ENCODE measurements around the gene CNTNAP4.

CNTNAP4 gene

DNA sequence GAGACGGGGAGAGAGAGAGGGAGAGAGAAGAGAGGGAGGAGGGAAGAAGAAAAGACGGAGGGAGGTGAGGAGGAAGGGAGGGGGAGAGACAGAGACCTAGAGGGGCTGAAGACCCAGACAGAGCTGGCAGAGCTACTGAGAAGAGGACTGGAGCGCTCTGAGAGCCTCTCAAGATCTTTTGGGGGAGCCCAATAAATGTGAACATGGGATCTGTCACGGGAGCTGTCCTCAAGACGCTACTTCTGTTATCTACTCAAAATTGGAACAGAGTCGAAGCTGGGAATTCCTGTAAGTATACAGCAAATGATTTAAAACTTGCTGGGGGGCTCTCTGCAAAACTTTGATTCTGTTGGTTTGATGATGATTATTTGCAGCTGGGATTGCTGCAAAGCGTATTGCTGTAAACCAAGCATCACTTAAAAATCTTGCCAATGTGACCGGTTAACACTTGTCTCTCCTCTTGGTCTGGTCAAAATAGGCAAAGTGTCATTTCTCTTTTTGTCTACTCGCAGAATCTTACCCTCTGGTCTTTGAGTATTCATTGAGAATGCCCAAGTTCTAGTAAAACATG is 344 bp downstream of the CNTNAP4 start:
- H3K4me3 ChIP-seq (ENCODE audit: low read depth in 1 of 2, low read length in 2 of 2): peak overlapping the region in 1 of 2 donors; percentile 34
- no peaks in the 10 kb centered on the region for H3K36me3 ChIP-seq (ENCODE audit: control insufficient read depth in 1 of 2, insufficient read depth in 2 of 2, low read length in 2 of 2)
- peaks cover 0 to 5% of the 10 kb centered on the region in 2 donors for H3K4me1 ChIP-seq (ENCODE audit: control insufficient read depth in 1 of 2, insufficient read depth in 2 of 2, low read length in 2 of 2)
- no peaks in the 10 kb centered on the region for H3K9me3 ChIP-seq (ENCODE audit: control insufficient read depth in 1 of 2, low read length in 2 of 2)
- no peaks in the 10 kb centered on the region for H3K27me3 ChIP-seq (ENCODE audit: low read depth, low read length)
- H3K27ac ChIP-seq (ENCODE audit: low read length): no peak overlapping the region

DNA sequence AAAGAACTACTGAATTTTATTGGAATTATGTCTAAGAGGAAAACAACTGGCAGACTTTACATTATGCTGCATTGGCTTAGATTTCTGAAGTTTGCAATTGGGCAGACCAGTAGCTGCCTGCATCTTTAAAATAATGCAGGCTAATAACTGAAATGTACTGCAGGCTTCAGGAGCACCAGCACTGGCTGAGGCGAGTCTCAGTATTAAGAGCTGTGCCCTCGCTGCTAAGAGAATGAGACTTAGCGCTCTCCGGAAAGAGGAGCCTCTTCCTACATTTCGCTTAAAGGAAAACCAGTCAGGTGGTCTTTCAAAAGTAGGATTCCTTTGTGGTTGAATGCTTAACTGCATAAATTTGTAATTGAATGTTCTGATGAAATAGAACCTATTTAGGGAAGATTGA is 885 bp downstream of the CNTNAP4 start:
- Histone ChIP-seq H3K4me1 (ENCODE audit: control insufficient read depth in 1 of 2, insufficient read depth in 2 of 2, low read length in 2 of 2) (peaks cover 0 to 5% of the 10 kb centered on the region in 2 donors), H3K4me3 (ENCODE audit: low read depth in 1 of 2, low read length in 2 of 2) (peak overlapping the region in 1 of 2 donors; percentile 34), H3K27me3 (ENCODE audit: low read depth, low read length) (no peaks in the 10 kb centered on the region), H3K27ac (ENCODE audit: low read length) (no peak overlapping the region), H3K36me3 (ENCODE audit: control insufficient read depth in 1 of 2, insufficient read depth in 2 of 2, low read length in 2 of 2) (no peaks in the 10 kb centered on the region), H3K9me3 (ENCODE audit: control insufficient read depth in 1 of 2, low read length in 2 of 2) (no peaks in the 10 kb centered on the region)

DNA sequence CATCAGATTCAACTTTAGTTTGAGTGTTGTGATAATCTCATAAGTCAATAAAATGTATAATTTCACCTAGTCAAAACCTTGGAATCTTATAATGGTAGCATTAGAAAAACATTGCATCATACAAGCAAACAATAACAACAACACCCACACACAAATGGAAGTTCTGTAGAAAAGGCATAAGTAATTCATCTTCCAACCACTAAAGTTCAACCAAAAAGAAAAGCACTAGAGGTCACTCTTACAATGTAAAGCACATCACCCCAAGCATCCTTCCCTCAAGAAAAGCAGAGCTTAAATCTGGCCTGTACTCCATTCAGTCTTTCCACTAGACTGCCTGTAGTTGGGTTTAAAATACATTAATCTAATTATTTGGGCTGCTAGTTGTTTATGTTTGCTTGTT is 1.8 kb downstream of the CNTNAP4 start:
- Histone ChIP-seq H3K4me3 (ENCODE audit: low read depth in 1 of 2, low read length in 2 of 2) (no peak overlapping the region), H3K27me3 (ENCODE audit: low read depth, low read length) (no peaks in the 10 kb centered on the region), H3K27ac (ENCODE audit: low read length) (no peak overlapping the region), H3K36me3 (ENCODE audit: control insufficient read depth in 1 of 2, insufficient read depth in 2 of 2, low read length in 2 of 2) (no peaks in the 10 kb centered on the region), H3K4me1 (ENCODE audit: control insufficient read depth in 1 of 2, insufficient read depth in 2 of 2, low read length in 2 of 2) (peaks cover 0 to 5% of the 10 kb centered on the region in 2 donors), H3K9me3 (ENCODE audit: control insufficient read depth in 1 of 2, low read length in 2 of 2) (no peaks in the 10 kb centered on the region)

DNA sequence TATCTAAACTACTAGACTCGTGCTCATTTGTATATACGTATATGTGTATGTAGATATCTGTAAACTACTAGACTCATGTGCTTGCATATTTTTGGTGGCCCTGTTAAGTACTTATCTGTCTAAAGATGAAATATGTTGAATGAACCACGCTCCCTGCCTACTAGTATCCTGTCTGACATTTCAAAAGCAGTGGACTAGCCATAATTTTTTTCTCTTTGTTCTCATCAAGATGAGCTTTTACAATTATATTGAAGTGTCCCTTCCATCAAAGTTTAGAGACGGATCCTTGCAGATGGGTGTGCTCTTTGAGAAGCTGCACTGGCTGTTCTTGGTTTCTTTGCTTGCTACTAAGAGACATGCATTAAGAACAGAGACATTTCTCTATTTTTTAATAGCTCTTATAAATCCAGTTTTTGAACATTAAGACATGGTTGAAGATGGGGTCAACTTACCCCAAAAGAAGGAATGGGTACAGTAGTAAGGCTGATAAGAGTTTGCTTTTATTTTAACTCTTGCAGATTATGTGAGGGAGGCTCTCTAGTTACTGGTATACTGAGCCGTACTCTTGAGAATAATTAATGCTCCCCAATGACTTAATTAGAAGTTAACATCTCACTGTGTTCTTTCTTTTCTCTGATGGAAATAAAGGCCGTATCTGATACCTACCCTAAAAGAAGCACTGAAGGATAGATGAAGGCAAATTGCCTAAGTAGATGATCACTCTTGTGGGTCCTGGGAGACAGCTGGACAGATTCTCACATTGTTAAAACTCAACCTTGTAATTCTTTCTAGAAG is 3.4 kb downstream of the CNTNAP4 start:
- Histone ChIP-seq H3K4me1 (ENCODE audit: control insufficient read depth in 1 of 2, insufficient read depth in 2 of 2, low read length in 2 of 2) (peaks cover 0 to 5% of the 10 kb centered on the region in 2 donors), H3K27ac (ENCODE audit: low read length) (no peak overlapping the region), H3K4me3 (ENCODE audit: low read depth in 1 of 2, low read length in 2 of 2) (no peak overlapping the region), H3K36me3 (ENCODE audit: control insufficient read depth in 1 of 2, insufficient read depth in 2 of 2, low read length in 2 of 2) (no peaks in the 10 kb centered on the region), H3K27me3 (ENCODE audit: low read depth, low read length) (no peaks in the 10 kb centered on the region), H3K9me3 (ENCODE audit: control insufficient read depth in 1 of 2, low read length in 2 of 2) (no peaks in the 10 kb centered on the region)

DNA sequence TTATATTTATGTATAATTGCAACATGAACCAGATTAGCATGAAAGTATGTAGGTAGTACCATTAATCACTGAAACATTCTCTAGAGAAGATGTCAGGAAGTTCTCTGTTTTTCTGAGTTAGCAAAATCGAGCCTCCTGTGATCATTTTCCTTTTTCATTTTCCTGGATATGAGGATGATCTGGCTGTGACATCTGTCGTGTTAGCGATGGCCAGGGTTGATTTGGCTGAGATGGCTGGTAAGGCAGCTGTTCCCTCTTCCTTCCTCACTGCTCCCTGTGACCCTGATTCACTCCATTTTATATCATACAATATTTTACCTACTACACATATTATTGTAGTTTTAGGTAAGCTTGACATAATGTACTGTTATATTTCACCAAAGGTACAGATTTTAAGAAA is 10.3 kb downstream of the CNTNAP4 start:
- Histone ChIP-seq H3K4me3 (ENCODE audit: low read depth in 1 of 2, low read length in 2 of 2) (no peak overlapping the region), H3K27me3 (ENCODE audit: low read depth, low read length) (no peaks in the 10 kb centered on the region), H3K27ac (ENCODE audit: low read length) (no peak overlapping the region), H3K9me3 (ENCODE audit: control insufficient read depth in 1 of 2, low read length in 2 of 2) (no peaks in the 10 kb centered on the region), H3K4me1 (ENCODE audit: control insufficient read depth in 1 of 2, insufficient read depth in 2 of 2, low read length in 2 of 2) (no peaks in the 10 kb centered on the region), H3K36me3 (ENCODE audit: control insufficient read depth in 1 of 2, insufficient read depth in 2 of 2, low read length in 2 of 2) (no peaks in the 10 kb centered on the region)

DNA sequence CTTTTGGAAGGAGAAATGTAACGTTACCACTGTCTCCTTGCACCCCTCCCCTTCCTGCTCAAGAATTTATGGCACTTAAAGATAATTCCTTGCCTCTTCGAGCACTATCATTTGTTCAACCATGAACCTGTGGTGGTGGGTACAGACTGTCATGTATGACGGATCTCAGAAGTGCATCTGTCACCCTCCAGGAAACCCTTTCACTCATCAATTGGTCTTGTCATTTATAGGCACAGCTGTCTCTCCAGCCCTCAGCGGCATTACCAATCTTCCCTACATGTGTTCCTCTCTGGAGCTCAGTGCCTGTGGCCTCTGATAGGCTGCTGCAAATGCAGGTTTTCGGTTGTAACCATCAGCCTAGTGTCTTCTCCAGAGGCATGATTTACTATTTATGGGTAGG is 15.0 kb downstream of the CNTNAP4 start:
- Histone ChIP-seq H3K27ac (ENCODE audit: low read length) (no peak overlapping the region), H3K4me1 (ENCODE audit: control insufficient read depth in 1 of 2, insufficient read depth in 2 of 2, low read length in 2 of 2) (no peaks in the 10 kb centered on the region), H3K36me3 (ENCODE audit: control insufficient read depth in 1 of 2, insufficient read depth in 2 of 2, low read length in 2 of 2) (no peaks in the 10 kb centered on the region), H3K27me3 (ENCODE audit: low read depth, low read length) (no peaks in the 10 kb centered on the region), H3K4me3 (ENCODE audit: low read depth in 1 of 2, low read length in 2 of 2) (no peak overlapping the region), H3K9me3 (ENCODE audit: control insufficient read depth in 1 of 2, low read length in 2 of 2) (no peaks in the 10 kb centered on the region)

DNA sequence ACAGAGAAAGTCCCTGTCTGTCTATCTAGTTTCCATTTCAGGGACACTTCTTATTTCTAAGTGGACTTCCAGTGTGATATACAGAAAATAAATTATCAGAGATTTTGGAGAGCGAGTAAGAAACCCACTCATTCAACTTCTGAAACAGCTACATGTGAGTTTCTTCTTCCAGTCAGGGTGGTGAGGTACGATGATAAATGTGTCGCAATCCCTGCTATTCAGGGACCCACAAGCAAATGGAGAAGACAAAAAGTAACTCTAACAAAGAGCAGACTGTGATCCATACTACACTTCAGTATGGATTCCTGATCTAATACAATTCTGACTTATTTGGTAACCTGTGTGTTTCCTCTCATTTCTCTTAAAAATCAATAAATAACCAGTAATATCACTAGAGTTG is 16.8 kb downstream of the CNTNAP4 start:
- no peaks in the 10 kb centered on the region for H3K9me3 ChIP-seq (ENCODE audit: control insufficient read depth in 1 of 2, low read length in 2 of 2)
- no peaks in the 10 kb centered on the region for H3K27me3 ChIP-seq (ENCODE audit: low read depth, low read length)
- no peak overlapping the region for H3K27ac ChIP-seq (ENCODE audit: low read length)
- H3K36me3 ChIP-seq (ENCODE audit: control insufficient read depth in 1 of 2, insufficient read depth in 2 of 2, low read length in 2 of 2): no peaks in the 10 kb centered on the region
- H3K4me3 ChIP-seq (ENCODE audit: low read depth in 1 of 2, low read length in 2 of 2): no peak overlapping the region
- no peaks in the 10 kb centered on the region for H3K4me1 ChIP-seq (ENCODE audit: control insufficient read depth in 1 of 2, insufficient read depth in 2 of 2, low read length in 2 of 2)

DNA sequence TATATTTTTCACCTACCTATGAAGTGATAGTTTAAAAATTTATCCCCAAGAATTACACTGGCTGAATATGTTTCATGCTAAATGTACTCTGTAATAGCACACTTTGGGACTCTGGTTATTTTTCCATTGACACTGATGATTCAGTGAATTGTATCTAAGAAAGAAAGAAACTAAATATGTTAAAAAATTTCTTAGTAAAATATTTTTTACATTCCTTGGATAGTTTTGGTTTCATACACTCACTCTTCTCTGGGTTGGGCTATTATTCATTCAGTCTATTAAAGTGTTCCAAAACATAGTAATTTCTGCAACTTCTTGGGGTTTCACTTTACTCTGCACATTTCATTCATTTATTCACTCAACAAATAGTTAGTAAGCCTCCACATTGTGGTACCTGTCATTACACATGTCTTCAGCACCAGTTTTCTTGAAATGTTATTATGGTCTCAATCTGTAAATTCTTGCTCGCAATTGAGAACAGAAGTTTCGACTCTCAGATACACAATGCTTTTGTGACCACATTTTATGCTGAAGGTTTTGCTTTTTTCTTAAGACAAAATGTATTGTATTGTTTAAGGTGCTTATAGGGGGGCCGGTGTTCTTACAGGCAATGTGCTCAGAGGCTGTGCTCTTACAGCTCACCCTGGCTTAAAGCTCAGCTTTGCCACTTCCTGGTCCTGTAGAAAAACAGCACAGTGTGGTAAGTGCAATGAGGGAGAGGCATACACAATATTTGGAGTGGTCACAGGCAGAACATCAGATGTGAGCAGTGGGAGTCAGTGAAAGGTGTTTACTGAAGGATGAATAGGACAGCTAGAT is 17.4 kb downstream of the CNTNAP4 start:
- no peaks in the 10 kb centered on the region for H3K36me3 ChIP-seq (ENCODE audit: control insufficient read depth in 1 of 2, insufficient read depth in 2 of 2, low read length in 2 of 2)
- H3K27me3 ChIP-seq (ENCODE audit: low read depth, low read length): no peaks in the 10 kb centered on the region
- no peaks in the 10 kb centered on the region for H3K9me3 ChIP-seq (ENCODE audit: control insufficient read depth in 1 of 2, low read length in 2 of 2)
- H3K4me3 ChIP-seq (ENCODE audit: low read depth in 1 of 2, low read length in 2 of 2): no peak overlapping the region
- H3K27ac ChIP-seq (ENCODE audit: low read length): no peak overlapping the region
- no peaks in the 10 kb centered on the region for H3K4me1 ChIP-seq (ENCODE audit: control insufficient read depth in 1 of 2, insufficient read depth in 2 of 2, low read length in 2 of 2)

DNA sequence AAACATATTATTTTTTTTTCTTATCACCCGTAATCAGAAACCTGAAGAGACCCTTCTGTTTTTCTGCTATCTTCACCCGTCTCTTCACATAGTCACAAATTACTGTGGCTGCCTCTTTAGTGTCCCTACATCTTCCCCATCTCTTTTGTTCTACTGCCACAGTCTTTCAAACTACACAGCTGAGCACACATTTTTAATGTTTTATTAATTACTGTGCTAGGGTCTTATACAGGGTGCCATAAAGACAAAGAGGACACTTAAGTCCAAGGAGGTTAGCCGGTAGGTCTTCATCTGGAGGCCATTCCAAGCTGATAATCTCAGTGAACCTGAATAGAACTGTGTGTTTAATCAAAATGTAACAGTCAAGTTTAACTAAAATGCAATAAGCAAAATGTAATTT is 20.7 kb downstream of the CNTNAP4 start:
- Histone ChIP-seq H3K9me3 (ENCODE audit: control insufficient read depth in 1 of 2, low read length in 2 of 2) (no peaks in the 10 kb centered on the region), H3K27ac (ENCODE audit: low read length) (no peak overlapping the region), H3K36me3 (ENCODE audit: control insufficient read depth in 1 of 2, insufficient read depth in 2 of 2, low read length in 2 of 2) (no peaks in the 10 kb centered on the region)

DNA sequence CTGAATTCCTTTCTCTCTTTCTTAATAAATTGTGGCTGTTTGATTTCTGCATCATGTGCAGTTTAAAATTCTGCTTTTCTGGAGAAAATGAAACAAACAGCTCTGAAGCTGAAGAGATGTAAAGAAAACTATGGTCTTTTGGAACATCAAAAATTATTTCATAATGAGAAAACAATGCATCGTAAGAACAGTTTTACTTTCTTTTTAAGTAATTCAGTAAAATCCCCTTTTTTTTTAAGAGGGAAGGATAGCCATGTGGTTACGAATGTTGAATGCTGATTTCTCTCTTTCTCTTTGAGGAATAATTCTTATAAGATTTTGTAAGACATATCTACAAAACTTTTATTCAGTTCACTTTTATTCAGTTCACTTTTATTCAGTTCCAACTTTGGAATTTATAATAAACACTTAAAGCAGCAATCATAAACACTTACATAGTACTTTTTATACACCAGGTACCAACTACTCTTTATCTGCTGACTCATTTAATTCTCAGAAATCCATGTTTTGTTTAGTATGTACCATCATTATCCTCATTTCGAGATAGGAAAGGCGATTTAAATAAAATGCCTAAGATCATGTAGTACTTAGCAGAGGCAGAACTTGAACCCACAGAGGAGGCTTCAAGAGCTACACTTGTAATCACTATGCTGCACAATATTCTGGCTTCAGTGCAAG is 26.6 kb downstream of the CNTNAP4 start:
- Histone ChIP-seq H3K27ac (ENCODE audit: low read length) (no peak overlapping the region), H3K36me3 (ENCODE audit: control insufficient read depth in 1 of 2, insufficient read depth in 2 of 2, low read length in 2 of 2) (no peaks in the 10 kb centered on the region), H3K27me3 (ENCODE audit: low read depth, low read length) (no peaks in the 10 kb centered on the region), H3K4me3 (ENCODE audit: low read depth in 1 of 2, low read length in 2 of 2) (no peak overlapping the region), H3K9me3 (ENCODE audit: control insufficient read depth in 1 of 2, low read length in 2 of 2) (no peaks in the 10 kb centered on the region), H3K4me1 (ENCODE audit: control insufficient read depth in 1 of 2, insufficient read depth in 2 of 2, low read length in 2 of 2) (no peaks in the 10 kb centered on the region)

More for the DNA sequence above, 20.7 kb downstream of the CNTNAP4 start:
- Histone ChIP-seq H3K4me3 (ENCODE audit: low read depth in 1 of 2, low read length in 2 of 2) (no peak overlapping the region), H3K27me3 (ENCODE audit: low read depth, low read length) (no peaks in the 10 kb centered on the region), H3K4me1 (ENCODE audit: control insufficient read depth in 1 of 2, insufficient read depth in 2 of 2, low read length in 2 of 2) (no peaks in the 10 kb centered on the region)

Data from muscle layer of duodenum (tissue), 2 donors.